HEK293T (cell line): ENCODE results near the gene AKT1.

ENCODE experiments used
- ARNT ChIP-seq: fragments of 450-650 bp; IDR thresholded peaks from 2 replicates; pipeline ENCODE4 v1.6.1; 2017; ENCODE audit warnings: mild to moderate bottlenecking
- BHLHE40 ChIP-seq: fragments of 450-650 bp; IDR thresholded peaks from 2 replicates; pipeline ENCODE4 v1.6.1; 2016; ENCODE audit warnings: mild to moderate bottlenecking, moderate library complexity, borderline replicate concordance
- CTBP1 ChIP-seq: fragments of 450-650 bp; IDR thresholded peaks from 2 replicates; pipeline ENCODE4 v1.6.1; 2016; ENCODE audit warnings: borderline replicate concordance
- ELF4 ChIP-seq: fragments of 450-650 bp; IDR thresholded peaks from 2 replicates; pipeline ENCODE4 v1.6.1; 2017; ENCODE audit warnings: antibody characterized with exemption
- FOXA1 ChIP-seq: fragments of 450-650 bp; IDR thresholded peaks from 2 replicates; pipeline ENCODE4 v1.6.1; 2016; ENCODE audit warnings: mild to moderate bottlenecking
- FOXK2 ChIP-seq: fragments of 450-650 bp; IDR thresholded peaks from 2 replicates; pipeline ENCODE4 v1.6.1; 2016; ENCODE audit warnings: mild to moderate bottlenecking
- FOXM1 ChIP-seq: fragments of 450-650 bp; IDR thresholded peaks from 2 replicates; pipeline ENCODE4 v1.6.1; 2017; ENCODE audit warnings: mild to moderate bottlenecking, borderline replicate concordance
- HDGF ChIP-seq: fragments of 450-650 bp; IDR thresholded peaks from 2 replicates; pipeline ENCODE4 v1.6.1; 2017; ENCODE audit warnings: antibody characterized with exemption, borderline replicate concordance
- LEF1 ChIP-seq: fragments of 450-650 bp; IDR thresholded peaks from 2 replicates; pipeline ENCODE4 v1.6.1; 2017; ENCODE audit warnings: mild to moderate bottlenecking, borderline replicate concordance
- NFRKB ChIP-seq: fragments of 450-650 bp; IDR thresholded peaks from 2 replicates; pipeline ENCODE4 v1.6.1; 2016; ENCODE audit warnings: mild to moderate bottlenecking, moderate library complexity
- PKNOX1 ChIP-seq: fragments of 450-650 bp; IDR thresholded peaks from 2 replicates; pipeline ENCODE4 v1.6.1; 2016
- SP1 ChIP-seq: fragments of 450-650 bp; IDR thresholded peaks from 2 replicates; pipeline ENCODE4 v1.6.1; 2017
- SUZ12 ChIP-seq: fragments of 450-650 bp; IDR thresholded peaks from 2 replicates; pipeline ENCODE4 v1.6.1; 2016; ENCODE audit warnings: mild to moderate bottlenecking
- ZNF384 ChIP-seq: fragments of 450-650 bp; IDR thresholded peaks from 2 replicates; pipeline ENCODE4 v1.6.1; 2016

GRCh38 chr14:104826189-104826860 is 30.8 kb upstream of the AKT1 start:
- TF ChIP-seq FOXM1: no peak
- TF ChIP-seq SP1: no peak
- no peak for TF ChIP-seq LEF1
- TF ChIP-seq NFRKB: no peak
- TF ChIP-seq ARNT: no peak
- no peak for TF ChIP-seq SUZ12
- TF ChIP-seq PKNOX1: no peak
- no peak for TF ChIP-seq HDGF
- no peak for TF ChIP-seq CTBP1
- no peak for TF ChIP-seq ELF4
- TF ChIP-seq FOXA1: no peak
- no peak for TF ChIP-seq BHLHE40
- no peak for TF ChIP-seq FOXK2
- TF ChIP-seq ZNF384: no peak
